ENCODE measurements around the gene REPS2.
"Not testable (repeated sequence)": the region's sequence is repeated elsewhere in the genome, so short reads cannot be mapped to it uniquely, and the experiment has no call there.

REPS2 gene

DNA sequence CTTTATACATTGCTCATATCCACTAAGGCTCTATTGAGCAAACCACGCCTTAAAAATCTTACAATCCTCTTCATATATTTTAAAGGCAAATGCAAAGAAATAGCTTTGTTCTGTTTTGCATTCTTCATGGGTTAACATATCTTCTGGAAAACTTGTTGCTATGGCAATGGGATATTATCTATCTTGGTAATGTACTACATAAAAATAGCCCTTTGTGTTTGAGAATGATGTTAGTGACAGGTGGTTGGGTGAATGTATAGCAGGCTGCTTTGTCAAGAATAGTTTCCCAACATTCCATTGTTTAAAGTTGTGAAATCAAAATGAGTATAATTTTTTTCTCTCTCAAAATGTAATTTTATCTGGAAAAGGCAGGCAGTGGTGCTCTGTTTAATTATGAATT is 16.8 kb downstream of the REPS2 start:
- DNase-seq (ENCODE audit: low read depth in 2 of 2) = no peak

- not testable (repeated sequence) for DNase-seq (ENCODE audit: low read depth in 2 of 2)
These were observed 18.5 kb downstream of the REPS2 start for GRCh38 chrX:16964976-16965375.

- DNase-seq (ENCODE audit: low read depth in 2 of 2) = no peak
These were observed 20.4 kb downstream of the REPS2 start for GRCh38 chrX:16966752-16967448.

- DNase-seq (ENCODE audit: low read depth in 2 of 2) = not testable (repeated sequence)
These were observed 22.3 kb downstream of the REPS2 start for GRCh38 chrX:16968753-16969152.

DNA sequence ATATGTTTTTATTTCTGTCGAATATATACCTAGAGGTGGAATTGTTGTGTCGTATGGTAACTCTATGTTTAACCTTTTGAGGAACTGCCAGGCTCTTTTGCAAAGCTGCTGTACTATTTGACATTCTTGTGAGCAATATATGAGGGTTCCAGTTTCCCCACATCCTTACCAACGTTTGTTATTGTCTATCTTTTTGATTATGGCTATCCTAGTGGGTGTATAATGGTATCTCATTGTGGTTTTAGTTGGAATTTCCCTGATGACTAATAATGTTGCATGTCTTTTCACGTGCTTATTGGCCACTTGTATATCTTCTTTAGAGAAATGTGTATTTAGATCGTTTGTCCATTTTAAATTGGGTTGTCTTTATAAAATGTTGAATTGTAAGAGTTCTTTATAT is 24.5 kb downstream of the REPS2 start:
- DNase-seq (ENCODE audit: low read depth in 2 of 2) = no peak

GRCh38 chrX:16971694-16972093 is 25.2 kb downstream of the REPS2 start:
- DNase-seq (ENCODE audit: low read depth in 2 of 2) = no peak

- DNase-seq (ENCODE audit: low read depth in 2 of 2) = no peak
These were observed 28.8 kb downstream of the REPS2 start for GRCh38 chrX:16975233-16975632.

DNA sequence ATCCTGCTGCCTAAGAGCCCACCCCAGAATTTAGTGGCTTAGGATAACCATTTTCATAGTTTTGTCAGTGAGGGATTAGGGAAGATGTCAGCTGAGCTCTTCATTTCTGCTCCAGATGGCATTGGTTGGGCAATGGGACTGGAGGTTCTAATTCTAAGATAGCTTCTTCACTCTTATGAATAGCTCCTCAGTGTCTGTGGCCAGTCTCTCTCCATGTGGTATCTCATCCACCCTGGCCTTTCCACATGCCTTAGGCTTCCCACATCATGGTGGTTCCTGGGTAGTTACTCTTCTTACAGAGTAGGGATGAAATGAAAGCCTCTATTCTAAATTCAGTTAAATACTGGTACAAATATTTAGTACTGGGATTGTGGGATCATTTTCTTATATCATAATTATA is 31.3 kb downstream of the REPS2 start:
- no peak for DNase-seq (ENCODE audit: low read depth in 2 of 2)

DNA sequence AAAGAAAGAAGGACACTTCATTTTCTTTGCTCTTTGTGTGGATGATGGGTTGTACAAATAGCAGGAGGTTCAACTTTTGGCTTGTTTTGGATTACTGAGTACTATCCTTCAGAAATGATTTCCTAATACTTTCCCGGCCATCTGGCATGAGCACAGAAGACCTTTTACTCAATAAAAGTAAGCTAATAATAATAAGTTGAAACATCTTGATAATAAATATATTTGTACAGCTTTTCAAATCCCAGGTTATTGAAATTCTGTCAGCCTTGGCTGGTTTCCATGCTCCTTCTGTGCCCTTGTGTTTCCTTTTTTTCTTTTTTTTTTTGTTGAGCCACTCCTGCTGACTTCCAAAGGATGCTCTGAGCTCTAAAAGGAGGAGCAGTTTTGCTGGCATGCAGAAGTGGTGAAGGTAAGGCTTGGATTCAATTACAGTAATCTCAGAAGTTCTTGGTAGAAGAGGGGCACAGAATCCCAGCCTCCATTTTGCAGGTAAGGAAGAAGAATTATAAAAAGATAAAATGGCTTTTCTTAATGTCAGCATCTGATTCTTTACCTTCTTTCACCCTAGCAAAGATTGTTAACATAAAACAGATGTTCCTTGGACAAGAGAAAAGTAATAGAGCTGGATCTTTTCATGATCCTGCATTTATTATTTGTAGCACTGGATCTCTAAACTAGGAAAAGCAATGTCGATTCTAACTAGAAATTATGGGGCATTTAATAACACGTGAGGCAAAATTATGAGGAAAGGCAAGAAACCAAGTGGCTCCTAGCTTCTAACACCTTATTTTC is 31.9 kb downstream of the REPS2 start:
- no peak for DNase-seq (ENCODE audit: low read depth in 2 of 2)

DNA sequence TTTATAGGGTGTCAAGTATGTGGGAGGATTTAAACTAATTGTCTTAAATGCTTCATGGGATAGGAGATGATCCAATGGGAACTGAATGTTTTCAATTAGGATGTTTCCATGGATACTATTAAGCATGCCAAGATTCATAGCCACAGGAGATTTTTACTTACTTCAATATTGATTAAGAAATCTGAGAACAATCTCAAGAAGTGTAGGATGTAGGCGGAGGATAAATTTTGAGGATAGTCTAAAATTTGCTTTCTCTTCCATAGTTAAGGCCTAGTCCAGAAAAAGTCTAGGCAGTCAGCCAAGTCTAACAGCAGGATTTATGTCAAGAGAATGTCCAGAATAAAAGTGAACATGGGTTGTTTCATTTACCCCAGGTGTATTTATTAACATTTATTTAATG is 32.8 kb downstream of the REPS2 start:
- DNase-seq (ENCODE audit: low read depth in 2 of 2) = no peak

DNA sequence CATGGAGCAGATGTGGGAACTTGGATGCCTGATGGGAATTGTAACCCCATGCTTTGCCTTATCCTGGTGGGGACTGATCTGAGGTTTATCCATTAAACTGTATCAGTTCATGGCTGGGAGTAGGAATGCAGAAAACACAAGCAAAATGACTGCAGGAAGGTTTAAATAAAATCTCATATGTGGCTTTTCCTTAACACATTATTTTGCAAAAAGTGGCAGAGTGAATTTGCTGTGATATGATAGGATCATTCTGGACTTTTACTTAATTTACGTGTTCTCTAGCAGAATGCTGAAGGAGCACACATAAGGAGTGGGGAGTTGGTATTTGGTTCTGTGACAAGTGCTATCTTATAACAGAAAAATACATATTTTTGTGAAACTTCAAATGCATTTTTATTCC is 34.8 kb downstream of the REPS2 start:
- no peak for DNase-seq (ENCODE audit: low read depth in 2 of 2)

DNA sequence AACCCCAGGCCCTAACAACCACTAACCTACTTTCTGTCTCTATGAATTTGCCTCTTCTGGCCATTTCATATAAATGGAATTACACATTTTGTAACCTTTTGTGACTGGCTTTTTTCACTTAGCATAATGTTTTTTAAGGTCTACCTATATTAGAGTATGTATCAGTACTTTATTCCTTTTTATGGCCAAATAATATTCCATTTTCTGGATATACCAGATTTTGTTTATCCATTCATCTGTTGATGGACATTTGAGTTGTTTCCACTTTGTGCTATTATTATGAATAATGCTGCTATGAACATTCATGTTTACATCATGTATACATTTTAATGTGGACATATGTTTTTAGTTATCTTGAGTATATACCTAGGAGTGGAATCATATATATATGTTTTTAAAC is 35.5 kb downstream of the REPS2 start:
- DNase-seq (ENCODE audit: low read depth in 2 of 2) = no peak

DNA sequence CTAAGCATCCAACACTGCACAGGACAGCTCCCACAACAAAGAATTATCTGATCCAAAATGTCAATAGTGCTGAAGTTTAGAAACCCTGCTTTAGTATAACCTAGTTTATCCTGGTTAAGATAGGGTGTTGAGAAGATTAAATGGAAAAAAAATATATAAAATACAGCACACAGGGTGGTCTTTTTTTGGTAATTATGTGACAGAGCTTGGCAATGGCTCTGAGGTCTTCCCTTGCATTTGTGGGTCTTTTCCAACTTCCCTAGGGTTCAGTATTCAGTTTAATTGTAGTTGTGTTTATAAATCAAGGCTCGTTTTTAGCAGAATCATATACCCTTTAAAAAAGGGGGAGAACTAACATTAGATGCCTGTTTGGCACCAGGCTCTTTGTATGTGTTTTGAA is 36.6 kb downstream of the REPS2 start:
- DNase-seq (ENCODE audit: low read depth in 2 of 2) = no peak

DNA sequence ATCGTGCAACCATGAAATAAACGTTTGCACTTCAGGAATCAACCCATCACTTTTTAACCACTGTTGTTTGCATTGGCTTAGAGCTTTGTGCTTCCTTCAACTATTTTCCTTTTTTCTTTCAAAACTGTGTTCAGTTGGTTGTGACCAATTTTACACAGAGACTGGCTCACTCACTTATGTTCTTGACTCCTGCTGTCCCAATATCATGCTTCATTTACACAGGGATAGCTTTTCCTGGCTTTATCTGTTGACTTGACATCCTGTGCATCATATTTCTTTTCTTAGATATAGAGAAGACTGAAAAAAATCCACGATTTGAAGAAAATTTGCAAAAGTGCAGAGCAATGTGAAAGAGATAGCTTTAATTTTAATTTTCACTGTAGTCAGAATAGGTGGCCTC is 38.8 kb downstream of the REPS2 start:
- no peak for DNase-seq (ENCODE audit: low read depth in 2 of 2)

DNA sequence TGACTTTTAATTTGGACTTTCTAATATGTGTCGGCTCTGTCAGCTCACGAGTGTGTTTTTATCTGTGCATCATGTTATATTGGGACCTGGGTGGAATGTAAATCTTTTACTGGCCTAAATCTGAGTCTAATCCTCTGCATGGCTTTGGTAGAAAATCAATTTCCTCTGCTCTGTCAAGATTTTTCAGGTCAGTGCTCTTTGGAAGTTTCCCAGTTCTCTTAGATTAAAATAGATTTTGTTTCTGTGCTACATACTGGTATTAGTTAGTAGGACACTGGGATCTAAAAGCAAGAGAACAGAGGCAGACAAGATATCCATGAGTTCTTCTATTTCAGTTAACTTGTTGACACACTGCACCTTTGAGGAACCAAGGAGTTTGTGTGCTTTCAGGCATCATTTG is 39.7 kb downstream of the REPS2 start:
- no peak for DNase-seq (ENCODE audit: low read depth in 2 of 2)

GRCh38 chrX:16989750-16990149 is 43.3 kb downstream of the REPS2 start:
- no peak for DNase-seq (ENCODE audit: low read depth in 2 of 2)

- DNase-seq (ENCODE audit: low read depth in 2 of 2) = no peak
These were observed 44.4 kb downstream of the REPS2 start for GRCh38 chrX:16990839-16991238.

- DNase-seq (ENCODE audit: low read depth in 2 of 2) = no peak
These were observed 46.0 kb downstream of the REPS2 start for GRCh38 chrX:16992445-16992844.

GRCh38 chrX:16992951-16993350 is 46.5 kb downstream of the REPS2 start:
- no peak for DNase-seq (ENCODE audit: low read depth in 2 of 2)

DNA sequence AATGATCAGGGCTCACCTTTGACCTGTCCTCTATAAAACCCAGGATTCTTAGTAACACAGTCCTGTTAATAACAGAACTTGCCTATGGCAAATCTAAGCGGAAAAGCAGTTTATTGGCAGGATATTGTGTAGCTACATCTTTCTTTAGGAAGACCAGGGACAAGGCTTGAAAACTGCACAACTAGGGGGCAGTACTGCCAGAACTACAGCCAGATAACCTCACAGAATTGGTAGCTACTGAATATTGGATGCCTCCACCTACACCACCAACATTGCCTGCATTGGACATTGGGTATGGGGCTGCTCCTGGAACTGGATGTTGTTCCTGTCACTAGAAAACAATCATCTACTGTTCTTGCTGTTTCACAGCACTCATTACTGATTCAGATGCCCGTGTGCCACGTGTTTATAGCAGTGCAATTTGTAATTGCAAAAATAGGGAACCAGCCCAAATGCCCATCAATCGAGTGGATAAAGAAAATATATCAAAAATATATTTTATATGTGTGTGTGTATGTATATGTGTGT is 47.4 kb downstream of the REPS2 start:
- DNase-seq (ENCODE audit: low read depth in 2 of 2) = no peak

DNA sequence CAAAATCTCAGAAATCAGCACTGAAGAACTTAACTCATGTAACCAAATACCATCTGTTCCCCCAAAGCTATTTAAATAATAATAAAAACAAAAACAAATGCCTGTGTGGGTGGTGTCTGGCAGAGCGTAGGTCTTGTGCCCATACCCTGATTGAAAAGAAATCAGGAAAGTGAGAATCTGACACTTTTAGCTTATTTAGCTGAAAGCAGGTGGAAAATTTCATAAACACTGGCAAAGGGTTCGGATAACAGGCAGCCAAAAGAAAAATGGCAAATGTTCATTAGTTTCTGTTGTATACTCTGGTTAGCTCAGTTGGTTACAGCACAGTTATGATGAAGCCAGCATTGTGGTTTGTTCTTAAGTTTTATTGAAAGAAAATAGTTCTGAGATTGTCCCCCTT is 48.3 kb downstream of the REPS2 start:
- no peak for DNase-seq (ENCODE audit: low read depth in 2 of 2)

- no peak for DNase-seq (ENCODE audit: low read depth in 2 of 2)
These were observed 50.9 kb downstream of the REPS2 start for GRCh38 chrX:16997313-16997712.

- DNase-seq (ENCODE audit: low read depth in 2 of 2) = no peak
These were observed 52.8 kb downstream of the REPS2 start for GRCh38 chrX:16999275-16999674.

All from stimulated activated CD4-positive, alpha-beta T cell treated with anti-CD3 and anti-CD28 coated beads, Interleukin-4, amount 100 ng/mL, for 48 hours (primary cell).